KG1 (cell line): ENCODE results near the gene MRNIP.

Source experiments
- DNase-seq: peaks from one replicate; lab custom pipeline; 2025; lab: John Stamatoyannopoulos, UW

The MRNIP gene

DNA sequence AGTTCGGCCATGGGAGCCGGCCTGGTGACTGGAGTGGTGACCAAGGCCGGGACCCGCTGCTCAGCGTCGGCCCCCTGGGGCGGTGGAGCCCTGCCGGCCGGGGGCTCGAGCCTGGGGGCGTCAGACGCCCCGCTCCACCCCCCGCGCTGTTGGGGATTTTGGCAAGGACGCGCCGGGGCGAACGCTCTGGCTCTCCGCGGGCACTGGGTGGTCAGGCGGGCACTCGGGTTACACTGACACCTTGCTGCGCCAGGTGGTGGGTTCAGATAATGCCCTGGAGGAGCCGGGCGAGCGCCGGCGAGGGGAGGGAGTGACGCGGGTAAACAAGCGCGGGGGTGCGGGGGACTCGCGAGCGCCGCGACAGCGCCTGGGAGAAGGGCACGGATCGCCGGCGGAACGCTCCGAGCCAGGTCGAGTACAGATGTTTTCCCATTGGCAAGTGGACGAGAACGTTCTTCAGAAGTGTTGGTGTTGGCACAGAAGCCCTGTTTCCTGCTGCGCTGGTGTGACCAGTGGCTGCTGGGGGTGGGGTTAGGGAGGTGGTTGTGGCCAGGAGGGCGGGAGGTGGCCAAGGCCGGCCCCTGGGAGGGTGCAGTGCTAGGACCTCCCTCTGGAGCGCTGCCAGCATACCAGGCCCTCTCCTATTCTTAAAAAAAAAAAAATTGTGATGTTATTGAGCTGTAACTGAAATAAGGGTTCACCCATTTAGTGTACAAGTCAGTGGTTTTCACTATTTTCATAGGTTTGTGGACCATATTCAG is 37.1 kb downstream of the MRNIP start:
- DNase-seq = peak; percentile 83

DNA sequence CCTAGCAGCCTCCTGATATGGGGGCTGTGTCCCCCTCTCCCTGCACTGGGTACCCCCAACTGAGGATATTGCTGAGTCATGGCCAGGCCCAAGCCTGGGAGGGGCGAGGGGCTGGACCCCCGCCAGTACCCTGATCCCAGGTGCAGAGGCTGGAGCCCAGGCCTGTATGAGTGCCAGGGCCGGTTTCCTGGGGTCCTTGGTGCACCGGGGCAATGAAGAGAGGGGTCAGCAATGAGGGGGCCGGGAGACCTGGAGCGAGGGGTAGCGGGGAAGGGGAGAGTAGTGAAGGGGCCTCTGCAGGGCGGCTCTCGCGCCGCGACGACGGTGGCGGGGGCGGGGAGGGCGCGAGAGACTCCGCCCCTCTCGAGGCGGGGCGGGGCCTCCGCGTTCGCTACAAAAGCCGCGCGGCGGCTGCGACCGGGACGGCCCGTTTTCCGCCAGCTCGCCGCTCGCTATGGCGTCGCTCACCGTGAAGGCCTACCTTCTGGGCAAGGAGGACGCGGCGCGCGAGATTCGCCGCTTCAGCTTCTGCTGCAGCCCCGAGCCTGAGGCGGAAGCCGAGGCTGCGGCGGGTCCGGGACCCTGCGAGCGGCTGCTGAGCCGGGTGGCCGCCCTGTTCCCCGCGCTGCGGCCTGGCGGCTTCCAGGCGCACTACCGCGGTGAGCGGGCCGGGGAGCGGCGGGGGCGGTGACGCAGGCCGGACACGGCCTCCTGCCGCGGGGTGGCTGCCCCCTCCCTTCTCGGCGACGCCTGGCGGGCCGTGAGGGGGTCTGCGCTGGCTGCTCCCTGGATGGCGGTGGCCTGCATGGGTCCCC is 37.9 kb downstream of the MRNIP start, which contains the start of gene SQSTM1:
Gene SQSTM1, plus strand, starts transcription at position 423 of the 815 bp plus-strand sequence. Its CDS starts 32 bp downstream, at position 455.
- peak; percentile 46 for DNase-seq

DNA sequence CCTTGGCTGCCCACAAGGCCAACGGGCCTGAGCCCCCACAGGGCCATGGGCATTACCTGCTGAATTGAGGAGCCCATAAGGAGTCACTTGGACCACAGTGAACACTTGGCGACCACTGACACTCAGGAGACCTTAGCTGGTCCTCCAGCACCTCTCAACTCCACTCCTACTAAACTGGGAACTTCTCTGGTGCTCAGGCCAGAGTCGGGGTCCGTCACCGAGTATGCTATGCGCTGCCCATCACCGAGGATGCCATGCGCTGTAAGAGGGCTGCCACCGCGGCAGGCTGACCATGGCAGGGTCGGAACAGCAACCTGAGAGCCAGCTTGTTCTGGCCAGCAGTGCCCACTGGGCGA is 38.5 kb downstream of the MRNIP start:
- no peak for DNase-seq

DNA sequence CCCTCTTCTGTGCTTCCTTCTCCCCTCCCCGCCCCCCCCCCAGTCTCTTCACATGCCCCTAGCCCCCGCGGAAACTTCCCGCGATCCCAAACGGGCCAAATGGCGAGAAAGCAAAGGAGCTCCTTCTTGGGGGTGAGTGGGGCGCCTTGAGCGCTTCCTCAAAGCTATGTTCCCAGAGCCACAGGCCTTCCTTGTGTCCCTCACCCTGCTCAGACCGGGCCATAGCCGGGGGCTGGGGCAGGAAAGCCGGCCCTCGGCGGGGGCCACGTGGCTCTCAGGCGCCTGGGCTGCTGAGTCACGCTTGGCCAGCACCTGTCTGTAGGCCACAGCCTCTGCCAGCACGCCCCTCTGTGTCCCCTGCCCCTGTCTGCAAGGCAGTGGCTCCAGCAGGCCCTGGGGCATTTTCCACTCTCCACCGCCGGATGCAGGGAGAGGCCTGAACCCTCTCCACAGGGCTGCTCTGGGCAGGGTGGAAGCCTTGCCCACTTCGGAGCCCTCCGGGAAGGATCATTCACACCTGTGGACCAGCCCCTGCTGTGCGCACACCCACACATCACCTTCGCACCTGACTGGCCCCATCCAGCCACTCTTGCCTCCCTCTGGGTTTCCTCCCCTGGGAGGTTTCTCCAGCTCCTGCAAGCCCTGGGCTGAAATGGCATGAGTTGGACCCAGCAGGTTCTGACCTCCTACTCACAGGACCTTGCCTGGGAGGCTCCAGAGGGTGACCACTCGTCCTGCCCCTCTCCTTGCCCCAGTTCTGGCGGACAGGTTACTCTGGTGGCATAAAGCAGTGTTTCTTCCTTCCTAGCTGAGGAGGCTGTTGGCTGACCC is 39.1 kb downstream of the MRNIP start:
- DNase-seq = no peak

DNA sequence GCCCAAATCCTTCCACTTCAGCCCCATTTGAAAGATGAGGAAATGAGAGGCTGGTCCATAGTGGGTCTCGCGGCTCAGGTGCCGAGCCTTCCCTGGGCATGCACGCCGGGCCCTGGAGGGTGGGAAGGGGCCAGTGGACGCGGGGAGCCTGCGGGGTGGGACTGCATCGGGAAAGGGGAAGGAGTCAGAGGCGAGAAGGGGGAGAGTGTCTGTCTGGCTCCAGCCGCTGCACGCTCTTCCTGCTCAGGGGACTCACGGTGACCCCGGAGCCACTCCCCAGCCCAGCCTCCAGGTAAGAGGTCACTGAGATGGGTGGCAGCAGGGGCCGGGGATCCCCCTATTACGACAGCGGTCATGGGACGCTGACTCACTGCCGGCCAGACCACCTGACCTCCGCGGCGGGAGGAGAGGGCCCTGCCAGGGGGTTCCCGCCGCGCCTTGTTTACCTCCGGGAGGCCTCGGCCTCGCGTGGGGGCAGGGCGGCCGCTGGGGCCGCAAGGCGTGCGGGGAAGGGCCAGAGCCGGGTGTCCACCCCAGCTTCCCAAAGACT is 39.8 kb downstream of the MRNIP start:
- DNase-seq = peak; percentile 44

DNA sequence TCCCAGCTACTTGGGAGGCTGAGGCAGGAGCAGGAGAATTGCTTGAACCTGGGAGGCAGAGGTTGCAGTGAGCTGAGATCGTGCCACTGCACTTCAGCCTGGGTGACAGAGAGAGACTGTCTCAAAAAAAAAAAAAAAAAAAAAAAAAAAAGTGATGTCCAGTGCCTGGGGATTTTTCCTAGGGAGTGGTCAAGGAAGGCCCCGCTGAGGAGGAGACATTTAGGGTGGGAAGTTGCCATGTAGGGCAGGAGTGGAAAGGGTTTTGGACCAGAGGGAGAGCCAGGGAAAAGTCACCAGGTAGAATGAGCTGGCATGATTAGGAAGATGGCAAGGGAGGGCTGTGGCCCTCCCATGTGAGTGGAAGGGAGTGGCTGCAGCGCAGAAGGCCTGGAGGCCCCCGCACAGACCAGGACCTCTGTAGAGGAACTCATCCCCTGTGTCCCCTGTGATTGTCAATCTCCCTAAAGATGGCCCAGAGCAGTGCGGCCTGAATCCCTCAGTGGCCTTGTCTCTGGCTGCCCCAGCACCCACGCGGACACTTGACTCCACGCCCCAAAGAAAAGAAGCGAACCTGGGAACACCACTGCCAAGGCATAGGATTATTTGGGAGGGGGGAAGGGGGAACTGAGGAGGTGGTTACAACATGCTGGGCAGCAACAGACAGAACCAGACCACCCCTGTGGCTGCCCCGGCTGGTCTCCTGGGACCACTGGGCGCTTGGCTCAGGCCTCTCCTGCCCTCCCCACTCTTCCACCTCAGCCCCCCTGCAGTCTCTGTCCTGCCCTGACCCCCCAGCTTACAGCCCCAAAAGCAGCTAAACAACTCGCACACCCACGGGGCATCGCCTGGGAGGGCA is 40.5 kb downstream of the MRNIP start:
- DNase-seq = no peak

DNA sequence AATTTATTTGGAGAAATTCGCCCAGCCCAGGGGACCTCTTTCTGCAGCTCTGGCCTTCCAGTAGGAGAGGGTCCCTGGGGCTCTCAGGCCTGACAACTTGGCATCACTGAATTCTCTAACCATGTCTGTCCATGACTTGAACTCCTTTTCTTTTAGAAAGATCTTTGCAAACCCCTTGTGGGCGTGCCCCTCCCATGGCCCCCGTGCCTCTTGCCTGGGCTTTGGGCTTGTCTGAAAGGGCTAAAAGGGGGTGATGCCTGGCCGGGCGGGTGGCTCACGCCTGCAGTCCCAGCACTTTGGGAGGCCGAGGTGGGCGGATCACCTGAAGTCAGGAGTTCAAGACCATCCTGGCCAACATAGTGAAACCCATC is 41.2 kb downstream of the MRNIP start:
- DNase-seq = no peak

DNA sequence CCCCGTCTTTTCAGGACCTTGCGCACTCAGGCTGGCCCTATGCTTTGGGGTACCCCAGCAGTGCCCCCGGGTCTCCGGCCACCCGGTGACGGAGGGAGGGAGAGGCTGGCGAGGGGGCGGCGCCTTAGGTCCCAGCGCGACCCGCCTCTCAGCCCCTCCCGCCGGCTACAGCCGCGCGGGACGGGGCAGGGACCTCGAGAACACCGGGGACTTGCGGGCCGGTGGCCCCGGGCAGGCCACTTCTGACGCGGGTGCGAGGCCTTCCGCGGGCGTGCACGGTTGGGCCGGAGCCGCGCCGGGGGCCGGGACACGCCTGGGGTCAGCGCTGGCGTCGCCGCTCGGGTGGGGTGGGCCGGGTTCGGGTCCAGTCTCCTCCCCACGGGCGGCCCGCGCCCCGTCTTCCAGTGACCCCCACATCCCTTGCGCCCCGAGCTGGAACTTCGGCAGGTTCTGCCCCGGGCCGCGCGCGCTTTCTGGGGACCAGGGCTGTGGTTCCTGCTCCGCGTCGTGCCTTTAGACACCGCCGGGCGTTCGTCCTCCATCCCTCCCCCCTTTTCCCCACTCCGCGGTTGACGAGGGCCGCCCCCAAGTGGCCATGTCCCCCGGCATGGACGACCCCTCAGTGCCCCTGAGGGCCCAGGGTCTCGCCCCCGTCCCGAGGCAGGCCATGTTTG is 41.7 kb downstream of the MRNIP start:
- DNase-seq = no peak

DNA sequence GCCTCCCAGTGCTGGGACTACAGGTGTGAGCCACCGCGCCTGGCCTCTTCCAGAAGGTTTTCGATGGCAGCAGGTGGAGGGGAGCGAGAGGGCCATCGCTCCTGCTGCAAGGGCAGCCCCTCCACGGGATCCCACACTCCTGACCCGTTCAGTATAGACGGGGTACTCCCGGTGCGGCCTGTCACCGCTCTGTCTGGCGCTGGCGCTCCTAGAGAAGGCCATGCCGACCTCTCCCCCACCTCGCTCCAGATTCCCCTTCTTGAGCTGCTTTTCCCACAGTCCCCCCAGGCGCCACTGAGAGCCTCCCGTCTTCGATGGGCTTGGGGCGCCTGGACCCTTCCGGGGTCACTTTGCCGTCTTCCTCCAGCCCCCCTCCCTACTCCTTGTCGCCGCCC is 42.2 kb downstream of the MRNIP start:
- DNase-seq = no peak

DNA sequence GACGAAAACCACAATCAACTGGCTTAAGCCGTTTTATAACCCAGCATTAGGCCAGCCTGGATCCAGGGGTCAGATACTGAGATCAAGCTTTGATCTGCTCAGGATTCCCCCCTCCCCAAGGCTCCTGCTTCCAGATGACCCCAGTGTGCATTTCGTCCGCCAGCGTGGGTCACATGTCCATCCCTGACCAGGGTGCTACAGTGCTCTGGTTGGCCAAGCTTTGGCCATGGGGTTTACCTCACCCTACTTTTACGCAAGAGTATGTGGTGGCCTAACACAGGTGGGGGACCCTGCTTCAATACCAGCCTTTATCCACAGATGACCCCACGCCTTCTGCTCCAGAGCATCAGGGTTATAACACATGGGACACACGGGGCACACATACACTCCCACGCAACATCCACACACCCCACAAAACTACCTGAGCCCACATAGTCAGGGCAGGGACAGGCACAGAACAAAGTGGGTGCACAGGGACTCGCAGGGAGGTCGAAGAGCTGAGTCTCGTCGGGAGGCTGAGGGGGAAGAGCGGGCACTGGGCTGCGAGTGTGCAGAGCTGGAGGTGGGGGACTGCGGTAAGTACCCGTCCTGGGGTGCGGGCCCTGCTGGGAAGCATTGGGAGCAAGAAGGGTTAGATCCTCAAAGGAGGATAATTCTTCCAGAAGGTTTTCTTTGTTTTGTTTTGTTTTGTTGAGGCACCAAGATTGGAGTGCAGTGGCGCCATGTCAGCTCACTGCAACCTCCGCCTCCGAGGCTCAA is 42.9 kb downstream of the MRNIP start:
- no peak for DNase-seq

DNA sequence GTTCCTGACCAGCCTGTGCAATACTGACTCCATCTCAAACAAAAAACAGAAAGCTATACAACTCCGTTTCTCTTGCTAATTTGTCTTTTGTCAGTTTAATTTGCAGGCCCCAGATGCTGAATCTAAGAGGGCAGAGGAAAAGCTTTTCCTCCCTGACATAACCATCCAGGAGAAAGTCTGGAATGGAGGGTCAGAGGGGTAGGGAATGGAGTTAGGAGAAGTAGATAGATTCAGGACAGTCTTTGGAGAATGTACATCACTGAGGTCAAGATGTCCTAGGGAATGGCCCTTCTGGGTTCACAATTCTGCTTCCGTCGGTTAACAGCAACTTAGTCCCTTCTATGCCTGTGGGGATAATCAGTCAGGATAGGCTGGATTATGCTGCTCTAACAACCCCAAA is 44.5 kb downstream of the MRNIP start:
- DNase-seq = no peak

DNA sequence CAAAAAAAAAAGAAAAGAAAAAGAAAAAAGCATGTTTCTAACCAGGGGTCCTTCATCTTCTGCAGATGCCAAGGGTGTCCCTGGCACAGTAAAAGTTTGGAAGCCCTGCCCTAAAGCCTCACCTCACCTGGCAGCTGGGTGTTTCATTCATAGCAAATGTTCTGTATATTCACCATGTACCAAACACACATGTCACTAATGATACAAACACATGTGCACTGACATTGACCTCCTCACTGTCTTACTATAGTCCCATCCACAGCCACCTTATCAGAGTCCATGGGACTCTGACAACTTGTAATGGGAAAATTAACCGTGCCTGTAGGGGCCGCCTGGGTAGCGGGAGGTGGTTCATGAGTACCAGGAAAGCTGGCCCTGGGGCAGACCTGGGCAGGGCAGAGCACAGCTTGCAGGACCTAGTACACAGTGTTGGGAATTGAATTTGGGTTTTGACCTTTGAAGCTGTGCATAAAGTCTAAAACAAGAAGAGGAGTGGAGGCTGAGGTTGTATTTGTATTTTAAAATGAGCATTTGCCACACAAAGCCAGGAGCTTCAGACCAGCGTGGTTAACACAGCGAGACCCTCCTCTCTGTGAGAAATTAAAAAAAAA is 45.5 kb downstream of the MRNIP start:
- DNase-seq = no peak

DNA sequence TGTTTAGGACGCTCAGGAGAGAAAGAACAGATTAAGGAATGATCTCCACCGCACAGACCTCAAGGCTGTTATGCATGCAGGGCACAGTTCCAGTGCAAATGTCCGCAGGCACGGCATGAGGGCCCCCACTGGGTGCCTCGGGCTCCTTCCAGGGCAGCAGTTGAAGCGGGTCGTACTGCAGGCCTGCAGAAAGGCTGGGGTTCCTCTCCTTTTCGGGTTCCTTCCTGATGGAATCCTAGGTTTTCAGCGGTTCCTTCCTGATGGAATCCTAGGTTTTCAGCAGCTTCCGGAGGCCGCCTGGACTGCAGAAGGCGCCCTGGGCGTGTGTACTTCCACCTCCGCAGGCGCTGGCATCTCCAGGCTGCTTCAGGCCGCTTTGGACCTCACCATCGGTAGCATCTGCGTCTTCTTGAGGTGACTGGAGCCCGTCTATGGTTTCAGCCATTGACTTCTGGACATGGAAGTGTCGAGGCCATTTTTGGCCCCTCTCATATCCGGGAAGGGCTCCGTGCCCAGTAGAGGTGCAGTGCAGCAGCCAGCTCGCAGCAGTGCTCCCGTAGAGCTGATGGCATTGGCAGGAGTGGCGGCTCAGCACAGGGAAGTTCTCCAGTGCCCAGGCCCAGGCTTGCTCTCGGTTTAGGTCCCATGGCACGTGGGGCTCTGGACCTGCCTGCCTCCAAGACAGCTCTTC is 46.3 kb downstream of the MRNIP start:
- no peak for DNase-seq

DNA sequence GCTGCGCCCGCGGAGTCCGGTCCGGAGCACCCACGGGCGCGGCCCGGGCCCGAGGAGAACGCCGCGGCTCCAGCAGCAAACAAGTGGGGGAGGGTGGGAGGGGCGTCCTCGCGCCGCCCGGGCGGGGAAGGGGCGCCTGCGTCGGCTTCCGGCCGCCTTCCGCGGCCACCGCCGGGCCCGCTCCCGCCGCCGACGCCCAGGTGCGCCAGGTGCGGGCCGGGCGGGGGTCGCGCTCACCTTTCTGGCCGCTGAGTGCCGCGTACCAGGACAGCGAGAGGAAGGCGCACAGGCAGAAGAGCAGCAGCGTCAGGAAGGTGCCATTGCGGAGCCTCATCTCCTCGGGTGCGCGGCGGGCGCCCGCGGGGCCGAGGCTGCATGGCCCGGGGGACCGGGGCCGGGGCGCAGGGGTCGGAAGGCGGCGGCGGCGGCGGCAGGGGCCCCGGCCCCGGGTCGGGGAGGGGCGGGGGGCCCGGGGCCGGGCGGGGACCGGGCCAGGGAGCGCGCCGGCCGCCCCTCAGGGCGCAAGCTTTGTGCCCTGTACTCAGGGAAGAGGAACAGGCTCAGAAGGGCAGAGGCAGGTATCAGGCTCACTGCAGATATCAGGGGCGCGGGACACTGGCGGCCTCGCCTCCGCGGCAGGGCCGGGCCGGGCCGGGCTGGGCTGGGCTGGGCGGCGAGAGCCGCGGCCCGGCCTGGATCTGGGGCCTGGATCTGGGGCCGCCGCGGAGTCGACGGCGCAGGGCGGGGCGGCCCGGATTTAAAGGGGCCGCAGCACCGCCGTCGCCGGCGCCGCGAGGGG is 52.2 kb downstream of the MRNIP start, which contains the start of gene MGAT4B:
Gene MGAT4B, minus strand, starts transcription at position 617 of the 799 bp plus-strand sequence. Its CDS starts 283 bp downstream, at position 334.
- DNase-seq = no peak

DNA sequence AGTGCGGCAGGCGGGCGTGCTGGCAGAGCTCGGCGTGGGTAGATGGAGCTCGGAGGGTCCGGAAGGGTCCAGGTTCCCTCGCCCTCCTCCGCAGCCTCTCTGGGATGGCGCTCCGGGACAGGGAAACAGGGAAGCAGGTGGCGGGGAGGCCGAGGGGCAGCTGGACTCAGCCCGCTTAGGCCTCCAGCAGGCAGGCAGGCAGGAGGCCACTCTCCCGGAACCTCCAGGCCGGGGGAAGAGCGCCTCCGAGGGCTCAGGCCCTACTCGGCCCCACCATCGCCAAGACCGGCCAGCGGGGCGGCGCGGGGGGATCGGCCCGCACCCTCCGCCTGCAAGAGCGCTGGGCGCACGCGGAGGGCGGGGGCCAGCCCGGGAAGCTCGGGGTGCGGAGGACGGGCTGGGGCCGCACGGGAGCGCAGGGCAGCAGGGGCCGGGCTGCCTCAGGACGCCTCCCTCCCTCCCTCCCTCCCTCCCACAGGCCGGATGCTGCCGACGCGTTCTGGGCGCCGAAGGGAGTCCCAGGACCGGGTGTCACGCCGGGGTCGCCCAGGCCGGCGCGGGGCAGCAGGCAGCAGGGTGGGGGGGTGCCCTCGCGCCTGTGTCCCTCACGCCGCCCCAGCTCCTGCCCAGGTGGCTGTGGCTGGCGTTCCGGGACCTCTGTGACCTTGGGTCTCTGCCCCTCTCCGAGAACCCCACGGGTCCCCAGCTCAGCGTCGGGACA is 52.9 kb downstream of the MRNIP start:
- no peak for DNase-seq

DNA sequence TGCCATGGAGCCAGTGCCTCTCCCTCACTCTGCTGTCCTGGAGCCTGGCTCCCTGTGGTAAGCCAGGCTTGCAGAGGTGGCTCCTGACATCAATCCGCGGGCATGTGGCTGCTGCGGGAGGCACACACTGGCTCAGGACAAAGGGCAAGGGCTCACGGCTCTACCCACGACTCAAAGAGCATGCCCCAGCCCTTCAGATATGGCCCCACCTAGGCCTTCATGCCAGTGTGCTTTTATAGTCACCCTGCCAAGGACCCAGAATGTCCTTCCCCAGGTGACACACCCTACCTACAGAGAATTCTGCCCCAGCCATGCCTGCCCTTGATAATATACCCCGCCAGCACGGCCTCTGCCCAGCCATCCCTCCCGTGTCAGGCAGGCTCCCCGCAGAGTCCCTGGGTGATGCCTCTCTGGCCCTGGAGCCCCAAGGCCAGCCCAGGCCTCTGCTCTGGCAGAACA is 53.5 kb downstream of the MRNIP start:
- DNase-seq = no peak

DNA sequence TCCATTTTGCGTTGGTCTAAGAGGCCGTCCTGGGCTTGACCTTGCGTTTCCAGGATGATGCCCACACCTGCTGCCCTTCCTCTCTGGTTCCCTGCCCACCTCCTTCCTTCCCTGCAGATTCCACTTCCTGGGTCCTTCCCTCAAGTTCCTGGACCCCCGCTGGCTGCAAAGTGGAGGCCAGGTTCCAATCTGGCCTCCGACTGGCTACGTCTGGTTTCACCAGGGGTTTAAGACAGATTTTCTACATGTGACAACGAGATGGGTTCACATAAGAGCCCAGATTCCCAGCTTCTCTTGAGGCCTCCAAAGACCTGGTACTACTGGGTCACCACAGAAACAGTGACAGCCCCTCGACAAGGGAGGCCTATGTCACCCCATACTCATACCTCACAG is 54.1 kb downstream of the MRNIP start:
- no peak for DNase-seq
